DOHH2 (cell line): ENCODE results near the gene SIPA1L3.

Experiments used
- H3F3A ChIP-seq: fragments of 200-600 bp; sonication (generic), shearing (Covaris generic); 2 replicates; pipeline ENCODE4 v1.6.0; 2016; ENCODE audit warnings: antibody characterized with exemption, mild to moderate bottlenecking; ENCODE audit not compliant: control insufficient read depth, insufficient read depth
- H3K27ac ChIP-seq: fragments of 200-600 bp; sonication (generic); 2 replicates; pipeline ENCODE4 v1.5.1; 2014; ENCODE audit warnings: low read depth, mild to moderate bottlenecking, low read length, moderate library complexity
- H3K27me3 ChIP-seq: fragments of 200-600 bp; sonication (generic); 2 replicates; pipeline ENCODE4 v1.6.1; 2014; ENCODE audit warnings: mild to moderate bottlenecking, low read length, mixed read lengths; ENCODE audit not compliant: control insufficient read depth
- H3K36me3 ChIP-seq: fragments of 200-600 bp; sonication (generic); 2 replicates; pipeline ENCODE4 v1.6.1; 2014; ENCODE audit warnings: mild to moderate bottlenecking, low read length, moderate library complexity, mixed read lengths; ENCODE audit not compliant: control insufficient read depth
- H3K4me1 ChIP-seq: fragments of 200-600 bp; sonication (generic); 2 replicates; pipeline ENCODE4 v1.6.1; 2014; ENCODE audit warnings: mild to moderate bottlenecking, low read length, mixed read lengths; ENCODE audit not compliant: control insufficient read depth
- H3K4me2 ChIP-seq: fragments of 200-600 bp; sonication (generic); 2 replicates; pipeline ENCODE4 v1.6.0; 2014; ENCODE audit warnings: mild to moderate bottlenecking, low read length, moderate library complexity
- H3K4me3 ChIP-seq: fragments of 200-600 bp; sonication (generic); 2 replicates; pipeline ENCODE4 v1.5.1; 2014; ENCODE audit warnings: mild to moderate bottlenecking, low read length, mixed read lengths
- H3K79me2 ChIP-seq: fragments of 200-600 bp; sonication (generic); 2 replicates; pipeline ENCODE4 v1.6.1; 2014; ENCODE audit warnings: mild to moderate bottlenecking, low read length, mixed read lengths; ENCODE audit not compliant: control insufficient read depth
- H3K9me2 ChIP-seq: fragments of 200-600 bp; sonication (generic); replicated peaks from 2 replicates; pipeline ENCODE4 v1.6.1; 2014; ENCODE audit warnings: mild to moderate bottlenecking, low read length, mixed read lengths; ENCODE audit not compliant: control insufficient read depth
- H3K9me3 ChIP-seq: fragments of 200-600 bp; sonication (generic); 2 replicates; pipeline ENCODE4 v1.6.1; 2014; ENCODE audit warnings: antibody characterized with exemption, low read length, mixed read lengths; ENCODE audit not compliant: control insufficient read depth, insufficient read depth
- H4K20me1 ChIP-seq: fragments of 200-600 bp; sonication (generic); 2 replicates; pipeline ENCODE4 v1.6.0; 2014; ENCODE audit warnings: low read depth, mild to moderate bottlenecking, antibody characterized with exemption, low read length, moderate library complexity; ENCODE audit not compliant: control insufficient read depth, insufficient read depth
- EZH2phosphoT487 ChIP-seq: fragments of 200-600 bp; sonication (generic); IDR thresholded peaks from 2 replicates; pipeline ENCODE4 v1.6.1; 2017; ENCODE audit warnings: borderline replicate concordance, mild to moderate bottlenecking, antibody characterized with exemption, low read length, moderate library complexity, mixed read lengths
- TF ChIP-seq, protein P1 (sequence below): fragments of 200-600 bp; sonication (generic); IDR thresholded peaks from one replicate; pipeline ENCODE4 v1.5.1; 2014; ENCODE audit warnings: antibody characterized with exemption, mild to moderate bottlenecking, low read depth, low read length; ENCODE audit not compliant: poor library complexity, severe bottlenecking

Gene SIPA1L3

DNA sequence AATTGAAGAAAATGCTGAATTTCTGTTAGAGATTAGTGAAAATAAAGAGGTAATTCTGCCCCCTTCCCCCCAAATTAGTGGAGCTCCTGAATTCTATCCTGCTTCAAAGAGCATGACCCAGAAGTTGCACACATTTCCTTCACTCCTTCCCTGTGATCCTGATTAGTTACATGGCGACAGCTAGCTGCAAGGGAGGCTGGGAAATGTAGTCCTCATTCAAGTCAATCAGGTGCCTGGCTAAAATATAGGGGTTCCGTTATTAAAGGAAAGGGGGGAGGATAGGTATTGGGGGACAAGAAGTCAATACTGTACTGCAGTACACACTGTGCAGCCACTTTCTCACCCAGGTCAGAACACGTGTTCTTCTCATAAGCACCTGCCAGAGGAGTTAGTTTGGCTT is 65.8 kb downstream of the SIPA1L3 start:
- H3K4me1 ChIP-seq, result peaks cover 60% of the 10 kb centered on the region
- H3K36me3 ChIP-seq, result peaks cover 13% of the 10 kb centered on the region
- H3K9me2 ChIP-seq, result no peaks in the 10 kb centered on the region
- no peak overlapping the region for H3K4me3 ChIP-seq
- peak overlapping the region; percentile 4; the same call in 1 of the 2 replicates for H3K4me2 ChIP-seq
- TF ChIP-seq, protein P1, sequence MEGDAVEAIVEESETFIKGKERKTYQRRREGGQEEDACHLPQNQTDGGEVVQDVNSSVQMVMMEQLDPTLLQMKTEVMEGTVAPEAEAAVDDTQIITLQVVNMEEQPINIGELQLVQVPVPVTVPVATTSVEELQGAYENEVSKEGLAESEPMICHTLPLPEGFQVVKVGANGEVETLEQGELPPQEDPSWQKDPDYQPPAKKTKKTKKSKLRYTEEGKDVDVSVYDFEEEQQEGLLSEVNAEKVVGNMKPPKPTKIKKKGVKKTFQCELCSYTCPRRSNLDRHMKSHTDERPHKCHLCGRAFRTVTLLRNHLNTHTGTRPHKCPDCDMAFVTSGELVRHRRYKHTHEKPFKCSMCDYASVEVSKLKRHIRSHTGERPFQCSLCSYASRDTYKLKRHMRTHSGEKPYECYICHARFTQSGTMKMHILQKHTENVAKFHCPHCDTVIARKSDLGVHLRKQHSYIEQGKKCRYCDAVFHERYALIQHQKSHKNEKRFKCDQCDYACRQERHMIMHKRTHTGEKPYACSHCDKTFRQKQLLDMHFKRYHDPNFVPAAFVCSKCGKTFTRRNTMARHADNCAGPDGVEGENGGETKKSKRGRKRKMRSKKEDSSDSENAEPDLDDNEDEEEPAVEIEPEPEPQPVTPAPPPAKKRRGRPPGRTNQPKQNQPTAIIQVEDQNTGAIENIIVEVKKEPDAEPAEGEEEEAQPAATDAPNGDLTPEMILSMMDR, result no peak
- no peak for TF ChIP-seq EZH2phosphoT487
- peaks cover 91% of the 10 kb centered on the region for H3K79me2 ChIP-seq
- peaks cover 6% of the 10 kb centered on the region for H3K9me3 ChIP-seq
- no peak overlapping the region for H3K27ac ChIP-seq
- peaks cover 6% of the 10 kb centered on the region for H3F3A ChIP-seq
- no peaks in the 10 kb centered on the region for H4K20me1 ChIP-seq
- H3K27me3 ChIP-seq, result no peaks in the 10 kb centered on the region

- no peaks in the 10 kb centered on the region for H4K20me1 ChIP-seq
- peak overlapping the region; percentile 37 for H3K4me3 ChIP-seq
- H3F3A ChIP-seq, result peaks cover 14% of the 10 kb centered on the region
- H3K4me2 ChIP-seq, result peak overlapping the region; percentile 50
- no peaks in the 10 kb centered on the region for H3K9me2 ChIP-seq
- H3K9me3 ChIP-seq, result peaks cover 6% of the 10 kb centered on the region
- no peaks in the 10 kb centered on the region for H3K27me3 ChIP-seq
- H3K27ac ChIP-seq, result peak overlapping the region; percentile 36; the same call in 1 of the 2 replicates
- H3K4me1 ChIP-seq, result peaks cover 68% of the 10 kb centered on the region
- TF ChIP-seq, protein P1, result no peak
- TF ChIP-seq EZH2phosphoT487, result no peak
- peaks cover 13% of the 10 kb centered on the region for H3K36me3 ChIP-seq
- peaks cover 85% of the 10 kb centered on the region for H3K79me2 ChIP-seq
These were observed 66.7 kb downstream of the SIPA1L3 start for GRCh38 chr19:37973666-37974065.

GRCh38 chr19:37975071-37975470 is 68.1 kb downstream of the SIPA1L3 start:
- no peaks in the 10 kb centered on the region for H3K27me3 ChIP-seq
- H3K4me2 ChIP-seq, result peak overlapping the region; percentile 50
- no peaks in the 10 kb centered on the region for H4K20me1 ChIP-seq
- H3K9me3 ChIP-seq, result peaks cover 6% of the 10 kb centered on the region
- H3K36me3 ChIP-seq, result peaks cover 20% of the 10 kb centered on the region
- peak overlapping the region; percentile 37 for H3K4me3 ChIP-seq
- H3K27ac ChIP-seq, result peak overlapping the region; percentile 36
- H3F3A ChIP-seq, result peaks cover 22% of the 10 kb centered on the region
- H3K4me1 ChIP-seq, result peaks cover 82% of the 10 kb centered on the region
- H3K9me2 ChIP-seq, result no peaks in the 10 kb centered on the region
- peaks cover 82% of the 10 kb centered on the region for H3K79me2 ChIP-seq
- TF ChIP-seq, protein P1, result no peak
- TF ChIP-seq EZH2phosphoT487, result no peak
